ENCODE data around the gene UGT1A1. TPM values are rescaled to one million over a fixed set of nuclear protein-coding genes. Genes with fewer than 3 reads are reported as not detected.

The UGT1A1 gene
- total and polyA plus RNA-seq, 2 experiments from 2014 or later, result not detected

- WGBS, 2 experiments (ENCODE audit: low coverage in 1 of 2, low lambda C conversion rate in 2 of 2, missing lambda C conversion rate in 2 of 2), result 64 to 68% methylated on average over 40 to 44 of the region's 44 CpGs
- no peak overlapping the region for H3K27ac ChIP-seq
These were observed 5.0 kb upstream of the UGT1A1 start for GRCh38 chr2:233754872-233755611.

GRCh38 chr2:233756429-233757081 lies 3.5 kb upstream of the UGT1A1 start:
- Histone ChIP-seq H4K20me1 (ENCODE audit: insufficient read depth) (no peaks in the 10 kb centered on the region), H2AFZ (no peak overlapping the region), H3K4me1 (ENCODE audit: insufficient read depth) (no peaks in the 10 kb centered on the region), H3F3A (ENCODE audit: insufficient read depth) (no peaks in the 10 kb centered on the region), H3K27ac (no peak overlapping the region), H3K27me3 (replicated peaks; ENCODE audit: insufficient read depth) (0 out of 2 replicates have a peak, but pooled peaks cover 4% of the 10 kb centered on the region), H3K4me2 (ENCODE audit: unreplicated experiment) (no peak overlapping the region), H3K4me3 (no peak overlapping the region), H3K36me3 (ENCODE audit: low read depth) (no peaks in the 10 kb centered on the region), H3K79me2 (ENCODE audit: insufficient read depth) (no peaks in the 10 kb centered on the region), H3K9ac (no peak overlapping the region), H3K9me3 (ENCODE audit: low read depth) (no peaks in the 10 kb centered on the region), H3K9me2 (ENCODE audit: insufficient read depth) (no peaks in the 10 kb centered on the region)
- TF ChIP-seq EZH2phosphoT487 (IDR thresholded peaks at IDR 0.05; ENCODE audit: insufficient read depth, low read depth) (no peak), EZH2 (IDR thresholded peaks at IDR 0.05; ENCODE audit: insufficient read depth, poor library complexity, severe bottlenecking) (no peak)
- DNase-seq, result no peak
- WGBS, 2 experiments (ENCODE audit: low coverage in 1 of 2, low lambda C conversion rate in 2 of 2, missing lambda C conversion rate in 2 of 2), result 42 to 45% methylated on average over 7 of the region's 7 CpGs
- in situ Hi-C loops (cut with MboI), result no loop called here

More at GRCh38 chr2:233754872-233755611, 5.0 kb upstream of the UGT1A1 start:
- Histone ChIP-seq H3K4me3 (no peak overlapping the region), H3K27me3 (replicated peaks; ENCODE audit: insufficient read depth) (no peaks in the 10 kb centered on the region), H3K79me2 (ENCODE audit: insufficient read depth) (no peaks in the 10 kb centered on the region), H3K4me2 (ENCODE audit: unreplicated experiment) (no peak overlapping the region), H3K9me3 (ENCODE audit: low read depth) (no peaks in the 10 kb centered on the region), H2AFZ (no peak overlapping the region), H3K9me2 (ENCODE audit: insufficient read depth) (no peaks in the 10 kb centered on the region), H4K20me1 (ENCODE audit: insufficient read depth) (no peaks in the 10 kb centered on the region), H3K36me3 (ENCODE audit: low read depth) (no peaks in the 10 kb centered on the region), H3K9ac (no peak overlapping the region), H3F3A (ENCODE audit: insufficient read depth) (no peaks in the 10 kb centered on the region), H3K4me1 (ENCODE audit: insufficient read depth) (no peaks in the 10 kb centered on the region)
- in situ Hi-C loops (cut with MboI), result no loop called here
- DNase-seq, result no peak
- TF ChIP-seq EZH2 (IDR thresholded peaks at IDR 0.05; ENCODE audit: insufficient read depth, poor library complexity, severe bottlenecking), result no peak
- TF ChIP-seq EZH2phosphoT487 (IDR thresholded peaks at IDR 0.05; ENCODE audit: insufficient read depth, low read depth), result no peak

- no peak for DNase-seq
- Histone ChIP-seq H3K4me3 (no peak overlapping the region), H3K9me3 (ENCODE audit: low read depth) (no peaks in the 10 kb centered on the region), H3K4me1 (ENCODE audit: insufficient read depth) (no peaks in the 10 kb centered on the region), H3K4me2 (ENCODE audit: unreplicated experiment) (no peak overlapping the region), H3K27me3 (replicated peaks; ENCODE audit: insufficient read depth) (0 out of 2 replicates have a peak, but pooled peaks cover 4% of the 10 kb centered on the region), H3K27ac (no peak overlapping the region), H3F3A (ENCODE audit: insufficient read depth) (no peaks in the 10 kb centered on the region), H3K9me2 (ENCODE audit: insufficient read depth) (no peaks in the 10 kb centered on the region), H3K9ac (no peak overlapping the region), H4K20me1 (ENCODE audit: insufficient read depth) (no peaks in the 10 kb centered on the region), H3K79me2 (ENCODE audit: insufficient read depth) (no peaks in the 10 kb centered on the region), H2AFZ (no peak overlapping the region), H3K36me3 (ENCODE audit: low read depth) (no peaks in the 10 kb centered on the region)
- TF ChIP-seq EZH2phosphoT487 (IDR thresholded peaks at IDR 0.05; ENCODE audit: insufficient read depth, low read depth) (no peak), EZH2 (IDR thresholded peaks at IDR 0.05; ENCODE audit: insufficient read depth, poor library complexity, severe bottlenecking) (no peak)
- in situ Hi-C loops (cut with MboI), result no loop called here
These were observed 1.9 kb upstream of the UGT1A1 start for GRCh38 chr2:233758141-233758540.

GRCh38 chr2:233758849-233759248 lies 1.2 kb upstream of the UGT1A1 start:
- H3F3A ChIP-seq (ENCODE audit: insufficient read depth), result peaks cover 4% of the 10 kb centered on the region; the same call in 1 of the 2 replicates
- no peak overlapping the region for H3K4me2 ChIP-seq (ENCODE audit: unreplicated experiment)
- H3K79me2 ChIP-seq (ENCODE audit: insufficient read depth), result no peaks in the 10 kb centered on the region
- TF ChIP-seq EZH2 (IDR thresholded peaks at IDR 0.05; ENCODE audit: insufficient read depth, poor library complexity, severe bottlenecking), result no peak
- no peaks in the 10 kb centered on the region for H3K9me2 ChIP-seq (ENCODE audit: insufficient read depth)
- H2AFZ ChIP-seq, result no peak overlapping the region
- in situ Hi-C loops (cut with MboI), result no loop called here
- H3K27me3 ChIP-seq (replicated peaks; ENCODE audit: insufficient read depth), result 0 out of 2 replicates have a peak, but pooled peaks cover 4% of the 10 kb centered on the region
- no peaks in the 10 kb centered on the region for H3K9me3 ChIP-seq (ENCODE audit: low read depth)
- 58 to 63% methylated on average over 2 of the region's 2 CpGs for WGBS, 2 experiments (ENCODE audit: low coverage in 1 of 2, low lambda C conversion rate in 2 of 2, missing lambda C conversion rate in 2 of 2)
- DNase-seq, result no peak
- no peaks in the 10 kb centered on the region for H3K36me3 ChIP-seq (ENCODE audit: low read depth)
- H3K4me3 ChIP-seq, result no peak overlapping the region
- no peak overlapping the region for H3K27ac ChIP-seq
- H3K4me1 ChIP-seq (ENCODE audit: insufficient read depth), result peaks cover 4% of the 10 kb centered on the region
- H4K20me1 ChIP-seq (ENCODE audit: insufficient read depth), result no peaks in the 10 kb centered on the region
- no peak overlapping the region for H3K9ac ChIP-seq

Measured in GM23248 (cell line).